GM23338 (cell line): ENCODE results near the gene NEK10. TPM values are rescaled to one million over a fixed set of nuclear protein-coding genes. Genes with fewer than 3 reads are reported as not detected.

Experiments used
- ATAC-seq: fragments of 200-7000 bp; cut with Tn5 transposase; 3 replicates; pipeline ENCODE4 v1.9.1; 2020
- DNase-seq: peaks from one replicate; pipeline ENCODE4 v3.0.0-alpha.2; 2015; ENCODE audit warnings: low spot score
- H2AFZ ChIP-seq: fragments of 200-600 bp; sonication (generic); 2 replicates; pipeline ENCODE4 v1.8.0; 2016; ENCODE audit warnings: antibody characterized with exemption, mild to moderate bottlenecking, moderate library complexity
- H3F3A ChIP-seq: fragments of 200-600 bp; sonication (generic); replicated peaks from 2 replicates; pipeline ENCODE4 v1.8.0; 2017; ENCODE audit warnings: antibody characterized with exemption, mixed run types, low read depth
- H3K27ac ChIP-seq: fragments of 200-600 bp; sonication (generic); 2 replicates; pipeline ENCODE4 v1.6.1; 2016; ENCODE audit warnings: low read depth
- H3K27me3 ChIP-seq: fragments of 200-600 bp; sonication (generic); 2 replicates; pipeline ENCODE4 v1.8.0; 2016; ENCODE audit warnings: mild to moderate bottlenecking, mixed run types, moderate library complexity; ENCODE audit not compliant: insufficient read depth
- H3K36me3 ChIP-seq: fragments of 200-600 bp; sonication (generic); 2 replicates; pipeline ENCODE4 v1.8.0; 2016; ENCODE audit warnings: mild to moderate bottlenecking; ENCODE audit not compliant: insufficient read depth
- H3K4me1 ChIP-seq: fragments of 200-600 bp; sonication (generic); 2 replicates; pipeline ENCODE4 v1.8.0; 2016; ENCODE audit warnings: mild to moderate bottlenecking, moderate library complexity; ENCODE audit not compliant: insufficient read depth
- H3K4me2 ChIP-seq: fragments of 200-600 bp; sonication (generic); 2 replicates; pipeline ENCODE4 v1.7.1; 2017; ENCODE audit warnings: mixed run types
- H3K4me3 ChIP-seq: fragments of 200-600 bp; sonication (generic); 2 replicates; pipeline ENCODE4 v1.6.1; 2016; ENCODE audit warnings: mixed run types
- H3K79me2 ChIP-seq: fragments of 200-600 bp; sonication (generic); replicated peaks from 2 replicates; pipeline ENCODE4 v1.8.0; 2017; ENCODE audit warnings: mild to moderate bottlenecking; ENCODE audit not compliant: insufficient read depth
- H3K9me2 ChIP-seq: fragments of 200-600 bp; sonication (generic); 2 replicates; pipeline ENCODE4 v1.8.0; 2017; ENCODE audit not compliant: insufficient read depth
- H4K20me1 ChIP-seq: fragments of 200-600 bp; sonication (generic); replicated peaks from 2 replicates; pipeline ENCODE4 v1.8.0; 2017; ENCODE audit warnings: mild to moderate bottlenecking; ENCODE audit not compliant: insufficient read depth
- H3K27ac Mint-ChIP-seq: 2 replicates; pipeline ENCODE4 v1.8.0; 2020; ENCODE audit warnings: inconsistent platforms, mild to moderate bottlenecking, moderate library complexity, mixed read lengths
- H3K27me3 Mint-ChIP-seq: 3 replicates; pipeline ENCODE4 v1.8.0; 2022; ENCODE audit warnings: low read depth, mild to moderate bottlenecking, moderate library complexity, mixed read lengths, inconsistent platforms; ENCODE audit not compliant: insufficient read depth, poor library complexity
- H3K36me3 Mint-ChIP-seq: 3 replicates; pipeline ENCODE4 v1.8.0; 2021; ENCODE audit warnings: low read depth, mild to moderate bottlenecking, inconsistent platforms, moderate library complexity, mixed read lengths
- H3K4me1 Mint-ChIP-seq: 3 replicates; pipeline ENCODE4 v1.8.0; 2020; ENCODE audit warnings: mild to moderate bottlenecking, inconsistent platforms, mixed read lengths
- H3K4me3 Mint-ChIP-seq: 3 replicates; pipeline ENCODE4 v1.8.0; 2021; ENCODE audit warnings: moderate library complexity, mild to moderate bottlenecking, inconsistent platforms, mixed read lengths
- H3K9me3 Mint-ChIP-seq: 3 replicates; pipeline ENCODE4 v1.8.0; 2020; ENCODE audit warnings: moderate library complexity, mild to moderate bottlenecking, inconsistent platforms, mixed read lengths
- CREB1 ChIP-seq: fragments of 250-450 bp; sonication (Bioruptor Pico); IDR thresholded peaks from 2 replicates; pipeline ENCODE4 v1.5.0; 2020; ENCODE audit warnings: low read depth, mild to moderate bottlenecking, moderate library complexity
- ETS1 ChIP-seq: IDR thresholded peaks from 2 replicates; pipeline ENCODE4 v1.6.1; 2016; ENCODE audit warnings: antibody characterized with exemption
- EZH2phosphoT487 ChIP-seq: fragments of 200-600 bp; sonication (generic); IDR thresholded peaks from one replicate; pipeline ENCODE4 v1.8.1; 2018; ENCODE audit warnings: antibody characterized with exemption; ENCODE audit not compliant: unreplicated experiment
- JUNB ChIP-seq: IDR thresholded peaks from one replicate; pipeline ENCODE4 v1.6.1; 2016; ENCODE audit warnings: antibody characterized with exemption; ENCODE audit not compliant: unreplicated experiment
- NANOG ChIP-seq: IDR thresholded peaks from 2 replicates; pipeline ENCODE4 v1.6.1; 2016; ENCODE audit warnings: antibody characterized with exemption, borderline replicate concordance
- REST ChIP-seq: IDR thresholded peaks from one replicate; pipeline ENCODE4 v1.6.1; 2018; ENCODE audit warnings: antibody characterized with exemption; ENCODE audit not compliant: unreplicated experiment
- ZNF114 ChIP-seq: fragments of 250-450 bp; sonication (Bioruptor Pico); IDR thresholded peaks from 2 replicates; pipeline ENCODE4 v1.5.0; 2020; ENCODE audit warnings: mild to moderate bottlenecking, moderate library complexity
- ZNF331 ChIP-seq: fragments of 250-450 bp; sonication (Bioruptor Pico); IDR thresholded peaks from 2 replicates; pipeline ENCODE4 v1.5.0; 2020; ENCODE audit warnings: low read depth, mild to moderate bottlenecking, moderate library complexity
- ZNF462 ChIP-seq: fragments of 250-450 bp; sonication (Bioruptor Pico); IDR thresholded peaks from 2 replicates; pipeline ENCODE4 v1.5.0; 2020; ENCODE audit warnings: mild to moderate bottlenecking, moderate library complexity
- polyA plus RNA-seq: library from polyadenylated mRNA; unstranded; fragments of >200 nt; fragmentation: Nextera tagmentation; extraction: Ambion mirVana; gene quantifications from 2 replicates; pipeline ENCODE4 v1.2.1, GENCODE V29; 2016
- total RNA-seq: library from RNA; depleted of rRNA; stranded (reverse); fragments of >200 nt; shearing (Covaris generic); gene quantifications from 2 replicates; pipeline ENCODE4 v1.2.3, GENCODE V29; 2014
- TF ChIP-seq, protein P1 (sequence below), 2 experiments: fragments of 200-600 bp in 1 of 2; sonication (generic) in 1 of 2; conservative IDR thresholded peaks; 2 replicates each; pipeline versions ENCODE4 v1.5.1 to v1.6.1; 2016 to 2017; ENCODE audit warnings: antibody characterized with exemption in 2 of 2, low read depth in 2 of 2, mild to moderate bottlenecking in 2 of 2, moderate library complexity in 1 of 2

The NEK10 gene
- total and polyA plus RNA-seq, 2 experiments from 2014 or later, result 0.55 to 2.0 TPM

DNA sequence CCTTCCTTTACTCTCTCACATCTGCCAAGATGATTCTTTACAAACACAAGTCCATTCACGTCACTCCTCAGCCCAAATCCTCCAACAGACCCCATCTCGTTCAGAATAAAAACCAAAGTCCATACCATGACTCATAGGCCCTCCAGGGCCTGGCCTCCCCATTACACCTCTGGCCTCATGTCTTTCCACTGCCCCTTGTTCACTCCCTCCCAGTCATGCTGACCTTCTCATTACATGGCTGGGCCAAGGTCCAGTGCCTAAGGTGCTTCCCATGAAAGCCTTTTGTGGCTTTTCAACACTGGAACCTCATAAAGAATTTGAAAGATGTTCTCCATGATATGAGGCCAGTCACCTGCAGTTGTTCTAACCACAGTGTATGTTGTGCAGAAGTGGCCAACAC is 44.5 kb downstream of the NEK10 start:
- Histone ChIP-seq H2AFZ (no peak overlapping the region), H3K79me2 (no peaks in the 10 kb centered on the region), H3K4me2 (no peak overlapping the region), H3F3A (no peaks in the 10 kb centered on the region), H3K4me1 (no peaks in the 10 kb centered on the region), H3K27ac (no peak overlapping the region), H3K36me3 (no peaks in the 10 kb centered on the region), H4K20me1 (no peaks in the 10 kb centered on the region), H3K27me3 (no peaks in the 10 kb centered on the region), H3K4me3 (no peak overlapping the region), H3K9me2 (peaks cover 4% of the 10 kb centered on the region; the same call in 1 of the 2 replicates)
- H3K27ac Mint-ChIP-seq, result no peak overlapping the region
- no peaks in the 10 kb centered on the region for H3K27me3 Mint-ChIP-seq
- DNase-seq, result no peak
- no peak overlapping the region for H3K4me3 Mint-ChIP-seq
- H3K36me3 Mint-ChIP-seq, result peaks cover 9% of the 10 kb centered on the region; the same call in 2 of the 3 replicates
- TF ChIP-seq JUNB, result no peak
- no peak for TF ChIP-seq ZNF331 (CRISPR knock-in tag)
- no peak for TF ChIP-seq ZNF114 (CRISPR knock-in tag)
- no peak for TF ChIP-seq REST
- TF ChIP-seq EZH2phosphoT487, result no peak
- TF ChIP-seq, protein P1, sequence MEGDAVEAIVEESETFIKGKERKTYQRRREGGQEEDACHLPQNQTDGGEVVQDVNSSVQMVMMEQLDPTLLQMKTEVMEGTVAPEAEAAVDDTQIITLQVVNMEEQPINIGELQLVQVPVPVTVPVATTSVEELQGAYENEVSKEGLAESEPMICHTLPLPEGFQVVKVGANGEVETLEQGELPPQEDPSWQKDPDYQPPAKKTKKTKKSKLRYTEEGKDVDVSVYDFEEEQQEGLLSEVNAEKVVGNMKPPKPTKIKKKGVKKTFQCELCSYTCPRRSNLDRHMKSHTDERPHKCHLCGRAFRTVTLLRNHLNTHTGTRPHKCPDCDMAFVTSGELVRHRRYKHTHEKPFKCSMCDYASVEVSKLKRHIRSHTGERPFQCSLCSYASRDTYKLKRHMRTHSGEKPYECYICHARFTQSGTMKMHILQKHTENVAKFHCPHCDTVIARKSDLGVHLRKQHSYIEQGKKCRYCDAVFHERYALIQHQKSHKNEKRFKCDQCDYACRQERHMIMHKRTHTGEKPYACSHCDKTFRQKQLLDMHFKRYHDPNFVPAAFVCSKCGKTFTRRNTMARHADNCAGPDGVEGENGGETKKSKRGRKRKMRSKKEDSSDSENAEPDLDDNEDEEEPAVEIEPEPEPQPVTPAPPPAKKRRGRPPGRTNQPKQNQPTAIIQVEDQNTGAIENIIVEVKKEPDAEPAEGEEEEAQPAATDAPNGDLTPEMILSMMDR (conservative IDR thresholded peaks at IDR 0.05; ENCODE audit: low read depth in 2 of 2), result no peak
- TF ChIP-seq NANOG, result no peak
- TF ChIP-seq CREB1 (CRISPR knock-in tag), result no peak
- no peak for TF ChIP-seq ZNF462
- no peak for TF ChIP-seq ETS1
- H3K4me1 Mint-ChIP-seq, result no peaks in the 10 kb centered on the region
- H3K9me3 Mint-ChIP-seq, result peaks cover 11% of the 10 kb centered on the region
- no peak for ATAC-seq
